ENCODE data around the gene MKI67.
"Not testable (repeated sequence)": the region's sequence is repeated elsewhere in the genome, so short reads cannot be mapped to it uniquely, and the experiment has no call there.

The MKI67 gene

DNA sequence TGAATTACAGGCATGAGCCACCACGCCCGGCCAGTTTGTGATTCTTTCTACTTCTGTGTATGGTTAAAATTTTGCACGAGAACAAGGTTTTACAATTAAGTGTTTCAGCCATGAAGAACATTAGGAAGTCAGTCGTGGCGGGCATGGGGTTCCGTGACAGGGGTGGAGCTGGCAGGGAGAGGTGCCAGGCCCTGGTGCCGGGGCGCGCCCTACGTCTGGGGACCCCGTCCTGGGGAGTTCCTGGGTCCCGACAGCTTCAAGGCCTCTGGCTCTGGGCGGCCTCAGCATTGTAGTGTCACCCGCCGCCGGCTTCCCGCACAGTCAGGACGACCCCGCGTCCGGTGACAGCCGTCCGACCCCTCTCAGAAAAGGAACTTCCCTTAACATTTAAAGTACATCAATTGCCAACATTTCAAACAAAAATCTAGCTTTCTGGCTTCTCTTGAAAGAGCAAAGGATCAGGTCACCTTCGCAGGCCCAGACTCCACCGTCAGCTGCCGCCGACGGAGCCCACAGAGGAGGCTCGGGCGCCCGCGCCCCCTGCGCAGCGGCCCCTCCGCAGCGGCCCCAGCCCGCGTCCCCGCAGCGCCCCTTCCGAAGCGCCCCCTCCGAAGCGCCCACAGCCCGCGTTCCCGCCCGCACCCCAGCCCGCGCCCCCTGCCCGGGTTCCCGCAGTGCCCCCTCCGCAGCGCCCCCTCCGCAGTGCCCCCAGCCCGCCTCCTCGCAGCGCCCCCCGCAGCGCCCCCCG, 23.2 kb upstream of the MKI67 start:
- no peak for DNase-seq

DNA sequence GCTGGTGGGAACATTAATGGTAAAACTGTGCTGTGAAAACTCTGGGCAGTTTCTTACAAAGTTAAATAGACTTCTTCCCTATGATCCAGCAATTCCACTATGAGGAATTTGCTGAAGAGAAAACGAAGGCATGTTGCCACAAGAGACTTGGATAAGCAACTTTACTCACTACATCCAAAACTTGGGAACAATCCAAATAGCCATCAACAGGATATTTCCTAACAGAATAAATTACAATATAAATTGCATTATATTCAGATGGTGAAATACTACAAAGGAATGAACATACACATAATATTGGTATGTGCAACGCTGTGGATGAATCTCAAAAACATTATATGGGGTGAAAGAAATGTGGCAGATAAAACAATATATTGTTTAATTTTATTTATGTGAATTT, 21.4 kb upstream of the MKI67 start:
- DNase-seq = no peak

DNA sequence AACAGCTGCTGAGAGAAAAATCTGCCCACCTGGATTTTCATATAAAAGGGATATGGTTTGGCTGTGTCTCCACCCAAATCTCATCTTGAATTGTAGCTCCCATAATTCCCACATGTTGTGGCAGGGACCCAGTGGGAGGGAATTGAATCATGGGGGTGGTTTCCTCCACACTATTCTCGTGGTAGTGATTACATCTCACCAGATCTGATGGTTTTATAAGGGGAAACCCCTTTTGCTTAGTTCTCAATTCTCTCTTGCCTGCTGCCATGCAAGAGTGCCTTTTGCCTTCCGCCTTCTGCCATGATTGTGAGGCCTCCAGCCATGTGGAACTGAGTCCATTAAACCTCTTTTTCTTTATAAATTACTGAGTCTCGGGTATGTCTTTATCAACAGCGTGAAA, 20.8 kb upstream of the MKI67 start:
- no peak for DNase-seq

DNA sequence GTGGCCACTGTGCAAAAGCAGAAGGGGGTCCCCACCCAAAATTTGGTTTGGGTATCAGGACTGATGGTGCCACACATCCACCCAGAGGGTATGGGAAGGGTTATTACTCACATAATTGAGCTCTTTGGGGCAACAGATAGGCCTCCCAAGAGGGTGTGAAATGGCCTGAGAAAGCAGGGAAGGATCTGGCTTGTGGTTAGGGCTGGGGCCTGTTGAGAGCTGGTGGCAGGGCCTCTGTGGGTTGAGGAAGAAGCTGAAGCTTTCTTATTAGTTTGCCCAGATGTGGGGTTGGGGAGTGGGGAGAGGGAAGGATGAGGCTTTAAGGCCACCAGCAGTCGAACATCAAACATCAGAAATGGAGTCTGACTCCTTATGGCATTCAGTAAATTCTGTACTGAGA, 18.3 kb upstream of the MKI67 start:
- DNase-seq = no peak

DNA sequence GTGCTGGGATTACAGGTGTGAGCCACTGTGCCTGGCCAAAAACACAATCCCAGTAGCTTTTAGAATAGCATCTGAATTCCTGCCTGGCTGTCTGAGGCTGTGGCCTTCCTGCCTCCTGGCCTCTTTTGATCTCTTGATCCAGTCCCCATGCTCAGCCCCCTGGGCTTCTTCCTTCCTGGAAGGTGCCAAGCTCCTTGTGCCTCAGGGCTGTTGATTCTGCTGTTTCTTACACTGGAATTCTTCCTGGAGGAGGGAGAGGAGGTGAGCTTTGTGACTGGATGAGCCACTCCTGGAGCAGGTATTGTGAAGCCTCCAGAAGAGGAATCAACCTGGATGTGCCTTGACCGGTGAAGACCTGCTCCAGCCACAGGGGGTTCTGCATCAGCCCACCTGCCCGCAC, 17.3 kb upstream of the MKI67 start:
- no peak for DNase-seq

DNA sequence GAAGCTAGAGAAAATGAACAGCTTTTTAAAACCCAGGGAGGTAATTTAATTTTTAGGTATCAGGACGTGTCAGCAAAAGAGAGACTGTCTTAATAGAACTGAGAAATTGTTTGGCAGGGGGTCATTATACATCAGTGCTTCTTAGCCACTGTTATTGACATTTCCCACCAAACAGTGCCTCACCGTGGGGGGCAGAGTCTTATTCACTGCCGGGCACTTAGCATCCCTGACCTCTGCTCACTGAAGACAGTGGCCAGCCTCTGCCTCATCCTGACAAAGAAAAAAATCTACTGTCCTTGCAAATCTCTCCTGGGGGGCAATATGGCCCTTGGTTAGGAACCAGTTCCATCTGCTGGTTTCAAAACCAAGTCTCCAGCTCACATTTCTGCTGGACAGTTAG, 14.2 kb upstream of the MKI67 start:
- no peak for DNase-seq

DNA sequence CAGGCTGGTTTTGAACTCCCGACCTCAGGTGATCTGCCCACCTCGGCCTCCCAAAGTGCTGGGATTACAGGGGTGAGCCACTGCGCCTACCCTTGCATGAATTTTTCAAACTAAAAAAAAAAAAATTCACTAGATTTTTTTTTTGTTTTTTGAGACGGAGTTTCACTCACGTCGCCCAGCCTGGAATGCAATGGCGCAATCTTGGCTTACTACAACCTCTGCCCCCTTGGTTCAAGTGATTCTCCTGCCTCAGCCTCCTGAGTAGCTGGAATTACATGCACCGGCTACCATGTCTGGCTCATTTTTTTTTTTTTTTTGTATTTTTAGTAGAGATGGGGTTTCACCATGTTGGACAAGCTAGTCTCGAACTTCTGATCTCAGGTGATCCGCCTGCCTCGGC, 12.2 kb upstream of the MKI67 start:
- DNase-seq = not testable (repeated sequence)

DNA sequence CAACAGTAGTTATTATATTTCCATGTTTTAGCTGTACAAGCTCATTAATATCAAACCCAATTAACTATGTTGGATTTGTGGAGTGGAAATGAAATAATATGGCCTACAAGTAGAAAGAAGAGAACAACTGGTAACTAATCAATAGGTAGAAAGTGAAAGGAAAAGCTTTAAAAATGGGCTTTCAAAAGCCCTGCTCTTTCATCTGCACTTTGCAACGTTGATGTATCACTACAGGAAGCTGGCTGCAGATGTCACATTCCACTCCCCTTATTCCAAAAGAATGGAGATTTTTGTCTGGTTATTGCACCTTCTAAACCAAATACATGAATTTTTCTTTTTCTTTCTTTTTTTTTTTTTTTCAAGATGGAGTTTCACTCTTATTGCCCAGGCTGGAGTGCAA, 11.7 kb upstream of the MKI67 start:
- no peak for DNase-seq

DNA sequence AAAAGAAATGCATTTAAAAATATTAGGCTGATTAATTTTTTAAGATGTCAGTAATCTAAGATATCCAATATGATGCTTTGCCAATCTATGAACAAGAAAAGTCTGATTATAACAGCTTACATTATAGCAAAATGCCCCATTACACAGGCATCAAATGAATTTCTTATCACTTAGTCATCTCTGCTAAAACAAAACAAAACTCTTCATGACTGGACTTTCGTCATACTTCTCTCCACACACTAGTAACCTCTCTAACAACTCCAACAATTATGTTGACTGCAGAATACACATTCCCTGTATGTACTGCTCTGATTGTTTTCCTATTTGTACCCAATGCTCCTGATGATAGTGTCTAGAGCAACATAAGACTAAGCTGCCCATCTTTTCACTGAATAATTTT, 3.8 kb upstream of the MKI67 start:
- no peak for DNase-seq

DNA sequence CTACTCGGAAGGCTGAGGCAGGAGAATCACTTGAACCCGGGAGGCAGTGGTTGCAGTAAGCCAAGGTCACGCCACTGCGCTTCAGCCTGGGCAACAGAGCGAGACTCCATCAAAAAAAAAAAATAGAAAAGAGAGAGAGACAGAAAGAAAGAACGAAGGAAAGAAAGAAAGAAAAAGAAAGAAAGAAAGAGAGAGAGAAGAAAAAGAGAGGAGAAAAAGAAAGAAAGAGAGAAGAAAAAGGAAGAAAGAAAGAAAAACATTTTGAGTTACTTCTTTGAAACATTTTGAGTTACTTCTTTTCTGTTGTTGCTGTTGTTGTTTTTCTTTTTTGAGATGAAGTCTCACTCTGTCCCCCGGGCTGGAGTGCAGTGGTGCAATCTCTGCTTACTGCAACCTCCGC, 2.4 kb upstream of the MKI67 start:
- DNase-seq = no peak

DNA sequence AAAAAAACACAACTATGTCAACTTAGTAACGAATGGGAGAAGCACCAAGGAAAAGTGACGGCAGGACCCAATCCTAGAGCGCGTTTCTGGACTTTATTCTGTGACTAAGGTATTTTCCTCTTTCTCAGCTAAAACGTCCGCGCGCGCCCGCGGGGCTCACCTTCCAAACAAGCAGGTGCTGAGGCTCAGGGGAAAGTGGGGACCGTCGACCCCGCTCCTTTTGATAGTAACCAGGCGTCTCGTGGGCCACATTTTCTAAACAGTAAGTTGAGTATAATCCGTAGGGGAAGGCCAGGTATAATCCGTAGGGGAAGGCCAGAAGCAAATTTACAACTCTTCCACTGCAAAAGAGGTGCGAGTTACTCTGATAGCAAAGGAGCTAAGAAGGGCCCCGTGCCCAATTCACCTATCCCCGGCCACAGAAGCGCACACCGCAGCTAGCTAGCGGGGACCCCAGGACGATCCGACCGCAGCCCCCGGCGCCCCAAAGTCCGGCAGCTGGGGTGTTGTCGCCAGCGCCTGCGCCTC, 743 bp downstream of the MKI67 start:
- DNase-seq = no peak

DNA sequence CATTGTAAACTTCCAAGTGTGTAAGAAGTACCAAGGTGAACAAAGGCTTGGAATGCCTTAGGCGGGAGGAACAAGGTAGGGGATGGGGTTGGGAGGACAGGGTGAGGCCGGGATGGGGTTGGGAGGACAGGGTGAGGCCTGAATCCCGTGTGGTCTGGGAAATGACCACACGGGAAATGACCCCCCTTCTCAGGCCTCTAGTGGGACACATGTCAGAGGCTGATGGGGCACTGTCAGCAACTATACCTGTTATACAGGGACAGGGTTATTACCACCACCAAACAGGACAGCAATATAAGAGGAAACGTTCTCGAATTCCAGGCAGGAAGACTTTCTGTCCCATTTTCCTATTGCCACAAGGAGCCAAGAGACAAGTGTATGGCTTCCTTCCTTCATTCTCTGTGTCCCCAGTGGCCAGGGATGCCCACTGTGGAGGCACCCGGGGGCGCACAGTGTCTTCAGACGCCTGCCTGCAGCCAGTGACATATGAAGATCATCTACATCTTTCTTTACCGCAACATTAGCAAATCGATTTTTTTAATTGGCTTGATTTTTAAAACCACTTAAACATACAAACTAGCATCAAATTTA, 1.3 kb downstream of the MKI67 start:
- DNase-seq = no peak

DNA sequence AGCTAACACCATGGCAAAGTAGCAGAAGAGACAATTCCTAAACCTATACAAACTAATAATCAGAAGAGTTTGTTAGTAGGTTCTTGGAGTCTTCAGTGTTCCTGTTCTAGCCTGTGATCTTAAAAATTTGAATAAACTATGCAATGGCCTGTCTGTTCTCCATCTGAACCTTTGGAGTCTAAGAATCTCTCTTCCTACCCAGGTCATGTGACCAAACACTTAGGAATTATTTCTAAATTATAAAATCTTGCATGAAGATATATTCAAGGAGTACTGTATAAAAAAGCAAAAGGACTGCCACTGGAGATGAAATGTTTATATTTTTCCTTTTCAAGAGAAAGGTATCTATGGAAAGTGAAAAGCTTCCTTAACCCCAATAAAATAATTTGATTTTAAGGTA, 2.4 kb downstream of the MKI67 start:
- DNase-seq = no peak

DNA sequence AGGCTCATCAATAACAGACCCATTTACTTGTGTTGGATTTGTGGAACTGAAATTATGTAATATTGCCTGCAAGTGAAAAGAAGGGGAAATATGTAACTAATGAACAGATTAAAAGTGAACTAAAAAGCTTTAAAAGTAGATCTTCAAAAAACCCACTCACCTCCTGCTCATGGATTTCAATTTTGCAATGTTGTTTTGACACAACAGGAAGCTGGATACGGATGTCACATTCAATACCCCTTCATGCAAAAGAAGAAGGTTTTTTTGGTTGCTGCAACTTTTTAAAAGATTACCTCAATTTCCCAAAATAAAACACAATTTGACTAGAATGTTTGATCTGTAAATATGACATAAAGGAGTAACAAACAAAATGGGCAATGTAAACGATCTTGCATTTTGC, 3.3 kb downstream of the MKI67 start:
- DNase-seq = no peak

DNA sequence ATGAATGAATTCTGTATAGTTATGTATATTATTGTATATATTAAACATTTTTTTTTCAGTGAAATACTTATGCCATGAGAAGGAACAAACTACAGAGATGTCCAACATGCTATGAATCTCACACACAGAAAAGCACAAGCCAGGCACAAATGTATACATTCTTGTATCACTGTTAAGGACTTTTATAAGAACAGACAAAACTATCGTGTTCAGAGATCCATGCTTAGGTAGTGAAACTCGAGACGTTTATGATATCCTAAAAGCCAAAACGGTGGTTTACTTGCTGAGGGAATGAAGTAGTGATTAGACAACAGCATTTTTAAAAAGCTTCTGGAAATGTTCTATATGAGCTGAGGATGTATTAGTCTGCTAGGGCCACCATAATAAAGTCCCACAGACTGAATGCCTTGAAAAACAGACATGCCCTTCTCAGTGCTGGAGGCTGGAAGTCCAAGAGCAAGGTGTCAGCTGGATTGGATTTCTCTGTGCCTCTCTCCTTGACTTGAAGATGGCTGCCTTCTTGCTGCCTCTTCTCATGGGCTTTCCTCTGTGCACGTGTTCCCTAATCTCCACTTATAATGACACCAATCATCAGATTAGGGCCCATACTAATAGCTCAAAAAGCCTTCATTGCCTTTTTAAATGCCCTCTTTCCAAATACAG, 4.3 kb downstream of the MKI67 start:
- no peak for DNase-seq

DNA sequence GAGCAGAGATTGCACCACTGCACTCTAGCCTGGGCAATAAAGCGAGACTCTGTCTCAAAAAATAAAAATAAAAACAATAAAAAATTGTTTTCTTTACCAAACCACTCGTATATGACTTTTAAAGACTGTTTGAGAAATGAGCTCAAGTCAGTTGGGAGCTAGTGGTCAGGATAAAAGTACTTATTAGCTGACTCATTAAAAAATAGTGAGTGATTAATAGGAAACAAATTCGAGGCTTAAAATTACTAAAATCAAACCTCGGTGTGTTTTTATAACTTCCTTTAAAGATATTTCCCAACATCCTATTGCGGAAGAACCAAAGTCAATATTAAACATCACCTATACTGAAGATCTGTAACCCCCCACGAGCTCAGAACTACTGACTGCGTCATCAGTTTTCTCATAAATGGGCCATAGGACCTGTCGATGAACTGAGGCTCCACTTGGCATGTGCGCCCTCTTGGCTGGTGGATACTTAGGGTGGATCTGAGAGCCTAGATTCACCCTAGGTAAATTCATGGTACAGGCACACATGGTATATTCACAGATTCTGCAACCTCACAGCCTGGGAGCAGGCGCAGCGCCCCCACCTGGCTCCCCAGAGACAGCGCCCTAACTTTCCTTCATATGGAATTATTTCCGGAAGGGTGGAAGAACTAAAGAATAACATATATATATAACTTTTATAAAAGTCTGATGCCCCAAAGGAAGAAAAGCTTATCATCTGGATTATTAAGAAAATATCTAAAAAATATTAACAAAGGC, 9.2 kb downstream of the MKI67 start:
- no peak for DNase-seq

DNA sequence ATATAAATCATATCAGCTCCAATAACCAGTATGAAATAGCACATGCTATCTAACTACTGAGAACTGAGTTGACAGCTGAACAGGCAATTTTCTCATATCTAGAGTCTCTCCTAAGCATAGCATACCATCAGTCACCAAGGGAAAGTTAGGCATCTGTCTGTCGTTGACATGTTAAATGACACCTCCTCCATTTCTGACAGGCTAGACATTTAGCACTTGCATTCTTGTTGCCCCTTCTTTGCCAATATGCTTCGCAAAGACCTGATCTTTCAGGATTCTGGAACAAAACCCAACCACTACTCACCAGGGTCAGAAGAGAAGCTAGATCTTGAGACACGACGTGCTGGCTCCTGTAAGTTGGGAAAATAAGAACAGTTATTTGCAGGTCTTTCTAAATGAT, 10.0 kb downstream of the MKI67 start:
- no peak for DNase-seq

DNA sequence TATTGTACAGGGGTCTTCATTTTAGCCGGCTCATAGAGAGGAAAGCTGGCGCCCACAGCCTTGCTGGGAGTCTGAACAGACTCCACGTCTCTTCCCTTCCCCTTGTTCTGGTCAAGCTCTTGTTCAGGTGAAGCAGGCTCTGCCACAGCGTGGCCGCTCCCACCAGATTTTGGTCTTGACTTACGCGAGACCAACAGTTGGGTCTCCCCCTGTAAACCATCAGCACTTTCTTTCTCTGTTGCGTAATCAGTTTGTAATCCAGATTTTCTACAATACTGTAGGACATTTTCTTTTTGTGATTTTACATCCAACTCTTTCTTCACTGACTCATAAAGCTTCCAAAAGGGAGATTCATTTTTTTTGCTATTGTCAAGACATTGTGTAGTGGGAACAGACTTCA, 10.9 kb downstream of the MKI67 start:
- no peak for DNase-seq

DNA sequence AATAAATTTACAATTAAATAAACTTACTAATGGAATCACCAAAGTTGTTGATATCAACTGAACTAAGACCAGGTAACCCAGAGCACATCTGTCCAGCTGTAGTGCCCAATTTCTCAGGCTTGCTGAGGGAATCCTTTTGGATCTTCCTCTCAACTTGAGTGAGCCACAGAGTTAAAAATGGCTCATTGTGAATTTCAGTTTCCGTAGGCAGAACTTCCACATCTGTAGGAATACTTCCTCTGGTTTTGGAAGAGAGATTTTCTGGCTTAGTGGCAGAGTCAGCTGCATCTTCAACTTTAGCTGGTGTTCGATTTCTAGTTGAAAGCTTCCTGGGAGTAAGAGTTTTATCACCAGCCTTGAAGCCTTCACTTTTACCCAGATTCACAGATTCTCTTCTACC, 11.3 kb downstream of the MKI67 start:
- no peak for DNase-seq

DNA sequence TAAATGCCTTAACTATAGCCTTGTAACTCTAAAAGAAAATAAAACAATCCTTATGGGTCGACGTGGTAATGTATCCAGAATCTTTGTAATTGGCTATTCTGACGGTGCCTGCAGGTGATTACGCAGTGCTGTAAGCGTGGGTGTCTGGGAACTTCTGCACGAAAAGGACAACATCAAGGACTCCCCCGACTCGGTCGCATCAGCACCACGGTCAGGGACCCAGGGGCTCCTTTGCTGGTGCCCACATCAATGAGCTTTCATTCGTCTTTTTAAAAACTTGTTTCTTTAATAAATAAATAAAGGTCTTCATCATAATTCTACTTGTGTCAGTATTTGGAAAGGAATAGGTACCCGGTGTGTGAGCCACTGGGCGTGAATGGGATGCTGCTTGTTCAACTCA, 13.2 kb downstream of the MKI67 start:
- DNase-seq = no peak

DNA sequence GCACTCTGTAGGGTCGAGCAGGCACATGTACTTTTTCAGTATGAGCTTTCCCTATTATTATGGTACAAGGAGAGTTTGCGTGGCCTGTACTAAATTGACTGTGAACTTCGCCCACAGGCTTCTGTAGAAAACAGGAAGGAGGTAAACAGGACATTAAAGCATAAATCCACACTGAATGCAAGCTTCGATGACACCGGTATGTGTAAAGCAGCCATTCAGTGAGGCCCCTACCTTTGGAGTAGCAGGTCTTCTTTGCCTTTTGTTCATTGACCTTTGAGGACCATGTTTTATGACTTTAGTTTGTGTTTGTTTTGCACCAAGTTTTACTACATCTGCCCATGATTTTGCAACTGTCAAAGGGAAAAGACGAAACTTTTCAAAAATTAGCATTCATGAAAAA, 14.5 kb downstream of the MKI67 start:
- no peak for DNase-seq

DNA sequence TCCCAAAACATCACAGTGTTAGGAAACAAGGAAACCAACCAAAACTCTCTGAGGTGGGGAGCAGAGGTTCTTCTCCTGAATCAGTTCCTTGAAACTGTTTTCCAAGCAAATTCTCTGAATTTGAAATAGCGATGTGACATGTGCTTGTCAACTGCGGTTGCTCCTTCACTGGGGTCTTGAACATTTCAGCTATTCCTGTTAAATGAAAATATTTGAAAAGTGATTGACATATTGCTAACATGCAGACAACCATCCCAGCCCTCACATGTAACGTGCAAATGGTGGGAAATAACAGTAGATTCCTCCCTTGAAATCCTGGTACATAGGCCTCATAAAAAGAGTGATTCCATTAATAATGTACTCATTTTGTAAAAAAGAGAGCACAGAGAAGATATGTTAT, 15.9 kb downstream of the MKI67 start:
- no peak for DNase-seq

DNA sequence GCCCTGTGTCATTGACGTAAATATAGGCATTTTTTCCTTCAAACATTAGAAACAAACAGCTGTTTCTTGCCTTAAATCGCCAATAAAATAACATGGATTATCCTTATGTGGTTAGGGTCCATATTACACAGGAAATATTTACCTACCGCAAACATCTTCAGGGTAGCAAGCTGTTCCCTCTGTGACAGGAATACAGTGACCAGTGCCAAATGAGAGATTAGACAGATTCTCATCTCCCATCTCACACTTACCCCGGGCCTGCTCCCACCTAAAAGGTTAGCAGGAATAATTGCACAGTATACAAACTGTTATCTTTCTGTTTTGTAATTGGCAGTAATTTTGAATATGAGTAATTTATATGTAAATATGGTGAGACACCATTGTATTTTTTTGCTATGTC, 16.5 kb downstream of the MKI67 start:
- no peak for DNase-seq

DNA sequence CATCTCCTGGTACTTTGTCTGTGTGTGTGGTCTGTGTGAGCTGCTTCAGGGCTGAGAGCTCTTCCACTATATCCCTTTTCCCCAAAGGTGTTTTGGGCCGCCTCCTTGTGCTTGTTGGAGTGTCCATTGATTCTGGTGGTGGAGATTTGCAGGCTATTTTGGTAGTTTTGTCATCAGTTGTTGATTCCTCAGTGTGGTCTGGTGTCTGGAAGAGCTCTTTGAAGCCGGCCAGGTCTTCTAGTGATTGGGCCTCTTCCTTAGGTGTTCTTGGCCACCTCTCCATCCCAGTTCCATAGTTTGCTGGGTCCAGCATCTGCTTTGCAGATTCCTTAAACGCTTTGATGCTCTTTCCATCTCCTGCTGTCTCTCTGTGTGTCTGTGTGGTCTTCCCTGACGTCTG, 20.8 kb downstream of the MKI67 start:
- DNase-seq = no peak

Measured in right forelimb (tissue), 1 donor.